ENCODE results near the gene GRWD1. TPM values are rescaled to one million over a fixed set of nuclear protein-coding genes. Genes with fewer than 3 reads are reported as not detected.
A peak's percentile ranks its signal among the peaks of the same experiment; 100 is the strongest.

GRWD1 gene
- 20.2 TPM for total RNA-seq
- polyA plus RNA-seq: 8.4 TPM
- long read RNA-seq, donor 1: 0 reads
- long read RNA-seq, donor 2, full-length matches to known transcripts: 28 of 60 reads
- long read RNA-seq, donor 2, partial matches to known transcripts: 32 of 60 reads
- long read RNA-seq, donor 2, other reads (novel, unspliced or antisense): 0 of 60 reads
- long read RNA-seq, donor 3, full-length matches to known transcripts: 19 of 25 reads
- long read RNA-seq, donor 3, partial matches to known transcripts: 6 of 25 reads
- long read RNA-seq, donor 3, other reads (novel, unspliced or antisense): 0 of 25 reads
- long read RNA-seq, donor 4, full-length matches to known transcripts: 5 of 5 reads
- long read RNA-seq, donor 4, partial matches to known transcripts: 0 of 5 reads
- long read RNA-seq, donor 4, other reads (novel, unspliced or antisense): 0 of 5 reads
- long read RNA-seq, donor 5, full-length matches to known transcripts: 16 of 30 reads
- long read RNA-seq, donor 5, partial matches to known transcripts: 14 of 30 reads
- long read RNA-seq, donor 5, other reads (novel, unspliced or antisense): 0 of 30 reads
- long read RNA-seq, donor 6, full-length matches to known transcripts: 15 of 15 reads
- long read RNA-seq, donor 6, partial matches to known transcripts: 0 of 15 reads
- long read RNA-seq, donor 6, other reads (novel, unspliced or antisense): 0 of 15 reads
- long read RNA-seq, donor 7, full-length matches to known transcripts: 6 of 6 reads
- long read RNA-seq, donor 7, partial matches to known transcripts: 0 of 6 reads
- long read RNA-seq, donor 7, other reads (novel, unspliced or antisense): 0 of 6 reads
- long read RNA-seq, donor 8, full-length matches to known transcripts: 5 of 5 reads
- long read RNA-seq, donor 8, partial matches to known transcripts: 0 of 5 reads
- long read RNA-seq, donor 8, other reads (novel, unspliced or antisense): 0 of 5 reads
- long read RNA-seq, donor 9, full-length matches to known transcripts: 7 of 7 reads
- long read RNA-seq, donor 9, partial matches to known transcripts: 0 of 7 reads
- long read RNA-seq, donor 9, other reads (novel, unspliced or antisense): 0 of 7 reads
- long read RNA-seq, donor 10, full-length matches to known transcripts: 3 of 3 reads
- long read RNA-seq, donor 10, partial matches to known transcripts: 0 of 3 reads
- long read RNA-seq, donor 10, other reads (novel, unspliced or antisense): 0 of 3 reads

DNA sequence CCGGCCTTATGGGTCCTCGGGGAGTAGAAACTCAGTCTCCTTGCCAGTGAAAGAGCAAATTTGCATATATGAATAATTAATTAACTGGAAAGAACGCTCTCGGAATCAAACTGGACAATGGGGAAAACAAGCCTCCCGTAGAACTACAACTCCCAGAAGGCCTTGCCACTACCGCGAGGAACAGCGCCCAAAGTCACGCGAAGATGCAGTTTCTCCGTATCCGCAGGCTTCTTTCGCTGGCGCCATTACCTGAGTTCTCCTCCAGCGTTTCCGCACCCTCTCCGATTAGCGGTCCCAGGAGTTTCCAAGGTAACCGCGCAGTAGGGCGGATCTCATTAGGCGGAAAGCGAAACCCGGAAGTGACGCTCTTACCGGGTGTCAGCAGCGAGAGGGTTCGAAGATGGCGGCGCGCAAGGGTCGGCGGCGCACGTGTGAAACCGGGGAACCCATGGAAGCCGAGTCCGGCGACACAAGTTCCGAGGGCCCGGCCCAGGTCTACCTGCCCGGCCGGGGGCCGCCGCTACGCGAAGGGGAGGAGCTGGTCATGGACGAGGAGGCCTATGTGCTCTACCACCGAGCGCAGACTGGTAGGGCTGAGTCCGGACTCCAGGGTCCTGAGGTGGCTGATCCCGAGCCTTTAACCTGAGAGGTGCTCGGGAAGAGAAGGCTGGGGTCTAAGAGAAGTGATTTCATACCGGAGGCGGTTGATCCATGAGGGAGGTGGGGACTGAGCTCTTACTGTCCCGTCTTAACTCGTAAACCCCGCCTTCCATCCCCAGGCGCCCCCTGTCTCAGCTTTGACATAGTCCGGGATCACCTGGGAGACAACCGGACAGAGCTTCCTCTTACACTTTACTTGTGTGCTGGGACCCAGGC lies at the start of gene GRWD1:
Gene GRWD1, plus strand, starts transcription at position 378 of the 876 bp plus-strand sequence. Its CDS starts 23 bp downstream, at position 401.
- peaks cover 1 to 7% of the 10 kb centered on the region in 2 donors for H3K9me3 ChIP-seq (ENCODE audit: control insufficient read depth in 2 of 2, insufficient read depth in 1 of 2, low read length in 1 of 2)
- peaks cover 36 to 40% of the 10 kb centered on the region in 2 donors for H3K27me3 ChIP-seq (ENCODE audit: control insufficient read depth in 2 of 2, insufficient read depth in 1 of 2, low read length in 1 of 2)
- peaks cover 25 to 37% of the 10 kb centered on the region in 2 donors for H3K36me3 ChIP-seq (ENCODE audit: control insufficient read depth in 2 of 2, insufficient read depth in 2 of 2, low read length in 1 of 2)
- WGBS: under 1% methylated on average over 61 of the region's 61 CpGs
- peak within 1 kb of the TSS; percentile 75 to 95 for H3K4me3 ChIP-seq (ENCODE audit: low read length in 2 of 2)
- H3K27ac ChIP-seq (ENCODE audit: low read depth in 1 of 2, low read length in 1 of 2): peak within 1 kb of the TSS; percentile 85 to 90
- DNase-seq (ENCODE audit: low read depth in 6 of 9, low spot score in 9 of 9): peak; percentile 84 to 98 (median 95)
- H3K4me1 ChIP-seq (ENCODE audit: control insufficient read depth in 2 of 2, insufficient read depth in 2 of 2, low read length in 2 of 2): peaks cover 9 to 23% of the 10 kb centered on the region in 2 donors

DNA sequence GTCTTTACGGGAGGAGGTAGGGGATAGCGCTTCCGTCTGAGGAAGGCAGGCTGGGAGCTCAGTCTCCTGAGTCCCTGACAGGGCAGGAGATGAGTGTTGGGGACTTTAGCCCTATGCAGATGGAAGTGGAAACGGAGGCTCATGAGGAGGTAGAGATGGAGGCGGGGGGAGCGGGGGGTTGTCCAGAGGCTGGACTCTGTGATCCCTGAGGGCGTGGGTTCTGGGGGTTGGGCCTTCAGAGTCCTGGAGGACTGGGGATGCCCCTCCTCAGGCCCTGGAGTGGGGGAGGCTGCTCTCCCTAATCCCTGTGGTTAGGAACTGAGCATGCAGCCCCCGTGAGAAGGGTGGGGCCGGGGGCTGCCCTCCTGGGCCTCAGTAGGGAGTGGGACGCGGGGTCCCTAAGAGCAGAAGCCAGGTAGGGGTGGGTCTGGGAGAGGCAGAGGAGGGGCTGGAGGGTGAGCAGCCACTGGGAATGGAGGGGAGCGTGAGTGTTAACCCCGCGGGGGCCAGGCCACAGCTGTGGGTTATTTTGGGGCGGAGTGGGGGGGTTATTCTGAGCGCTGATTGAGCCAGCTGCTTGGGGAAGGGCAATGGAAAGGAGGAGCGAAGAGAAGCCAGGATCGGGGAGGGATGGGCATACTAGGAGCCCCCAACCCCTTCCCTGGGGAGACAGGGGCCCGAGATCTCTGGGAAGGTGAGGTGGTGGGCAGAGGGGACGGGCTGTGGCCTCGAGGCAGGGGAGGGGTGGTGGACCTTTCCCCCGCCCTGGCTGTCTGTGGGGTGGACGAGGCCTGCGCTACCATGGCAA lies 49.6 kb upstream of the GRWD1 start:
- 66% methylated on average over 24 of the region's 24 CpGs for WGBS
- H3K9me3 ChIP-seq (ENCODE audit: control insufficient read depth in 2 of 2, insufficient read depth in 1 of 2, low read length in 1 of 2): peaks cover 1 to 5% of the 10 kb centered on the region in 2 donors
- H3K27ac ChIP-seq (ENCODE audit: low read depth in 1 of 2, low read length in 1 of 2): no peak overlapping the region
- no peak overlapping the region for H3K4me3 ChIP-seq (ENCODE audit: low read length in 2 of 2)
- no peaks in the 10 kb centered on the region for H3K36me3 ChIP-seq (ENCODE audit: control insufficient read depth in 2 of 2, insufficient read depth in 2 of 2, low read length in 1 of 2)
- no peak for DNase-seq (ENCODE audit: low read depth in 6 of 9, low spot score in 9 of 9)
- H3K27me3 ChIP-seq (ENCODE audit: control insufficient read depth in 2 of 2, insufficient read depth in 1 of 2, low read length in 1 of 2): peaks cover 70 to 87% of the 10 kb centered on the region in 2 donors
- H3K4me1 ChIP-seq (ENCODE audit: control insufficient read depth in 2 of 2, insufficient read depth in 2 of 2, low read length in 2 of 2): peaks cover 6 to 26% of the 10 kb centered on the region in 2 donors

DNA sequence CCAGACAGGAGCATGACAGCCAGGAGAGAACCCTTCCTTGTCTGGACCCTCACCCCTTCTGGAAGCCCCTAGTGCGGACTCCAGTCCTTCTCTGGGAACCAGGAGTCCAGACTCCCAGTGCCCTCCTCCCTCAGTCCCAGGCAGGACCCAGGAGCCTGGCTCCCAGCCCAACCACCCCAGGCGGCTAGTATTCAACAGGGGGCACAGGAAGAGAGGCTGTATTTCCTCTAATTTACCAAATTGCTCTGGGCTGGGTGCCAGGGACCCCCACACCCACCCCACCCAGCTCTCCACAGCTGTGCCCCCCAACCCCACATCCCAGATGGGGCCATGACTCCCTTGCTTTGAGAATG lies 49.0 kb upstream of the GRWD1 start:
- Histone ChIP-seq H3K4me1 (ENCODE audit: control insufficient read depth in 2 of 2, insufficient read depth in 2 of 2, low read length in 2 of 2) (peaks cover 6 to 23% of the 10 kb centered on the region in 2 donors), H3K4me3 (ENCODE audit: low read length in 2 of 2) (no peak overlapping the region), H3K27me3 (ENCODE audit: control insufficient read depth in 2 of 2, insufficient read depth in 1 of 2, low read length in 1 of 2) (peaks cover 70 to 84% of the 10 kb centered on the region in 2 donors), H3K27ac (ENCODE audit: low read depth in 1 of 2, low read length in 1 of 2) (no peak overlapping the region), H3K36me3 (ENCODE audit: control insufficient read depth in 2 of 2, insufficient read depth in 2 of 2, low read length in 1 of 2) (no peaks in the 10 kb centered on the region), H3K9me3 (ENCODE audit: control insufficient read depth in 2 of 2, insufficient read depth in 1 of 2, low read length in 1 of 2) (peaks cover 1 to 5% of the 10 kb centered on the region in 2 donors)
- 51% methylated on average over 2 of the region's 2 CpGs for WGBS
- no peak for DNase-seq (ENCODE audit: low read depth in 6 of 9, low spot score in 9 of 9)

DNA sequence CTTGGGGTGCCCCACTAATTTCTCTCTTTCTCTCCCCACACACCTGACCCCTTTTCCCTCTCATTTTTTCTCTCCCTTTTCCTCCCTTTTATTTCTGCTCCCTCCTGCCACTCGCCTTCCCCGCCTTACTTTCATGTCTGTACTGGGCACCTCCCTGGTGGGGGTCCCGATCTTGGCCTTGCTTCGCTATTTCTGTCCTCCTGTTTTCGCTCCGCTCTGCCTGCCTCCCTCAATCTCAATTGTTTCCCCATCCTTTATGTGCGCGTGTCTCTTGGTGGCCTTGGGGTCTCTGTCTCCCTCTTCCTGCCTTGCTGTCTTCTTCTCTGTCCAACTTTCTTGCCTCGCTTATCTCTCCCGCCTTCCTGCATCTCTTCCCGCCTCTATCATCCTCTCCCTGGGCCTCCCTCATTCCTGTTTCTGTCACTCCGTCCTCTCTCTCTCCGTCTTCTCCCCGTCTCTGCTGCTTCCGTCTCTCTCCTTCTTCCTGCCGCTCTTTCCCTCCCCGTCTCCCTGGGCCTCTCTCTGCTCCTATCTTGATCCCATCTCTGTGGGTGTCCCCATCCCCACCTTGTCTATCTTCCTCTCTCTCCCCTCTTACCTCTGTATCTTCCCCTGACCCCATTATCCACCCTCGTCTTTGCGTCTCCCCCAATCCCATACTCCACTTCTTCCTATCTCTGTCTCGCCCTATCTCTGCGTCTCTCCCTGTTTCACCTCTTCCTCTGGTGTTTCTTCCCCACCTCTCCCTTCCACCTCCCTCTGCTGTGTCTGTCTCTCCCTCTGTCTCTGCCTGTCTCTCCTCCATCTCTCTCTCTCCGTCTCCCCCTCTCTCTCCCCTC lies 48.3 kb upstream of the GRWD1 start:
- WGBS: 45% methylated on average over 22 of the region's 22 CpGs
- Histone ChIP-seq H3K27ac (ENCODE audit: low read depth in 1 of 2, low read length in 1 of 2) (no peak overlapping the region), H3K4me3 (ENCODE audit: low read length in 2 of 2) (peak overlapping the region; percentile 16 to 62), H3K36me3 (ENCODE audit: control insufficient read depth in 2 of 2, insufficient read depth in 2 of 2, low read length in 1 of 2) (no peaks in the 10 kb centered on the region), H3K27me3 (ENCODE audit: control insufficient read depth in 2 of 2, insufficient read depth in 1 of 2, low read length in 1 of 2) (peaks cover 67 to 77% of the 10 kb centered on the region in 2 donors), H3K4me1 (ENCODE audit: control insufficient read depth in 2 of 2, insufficient read depth in 2 of 2, low read length in 2 of 2) (peaks cover 6 to 22% of the 10 kb centered on the region in 2 donors), H3K9me3 (ENCODE audit: control insufficient read depth in 2 of 2, insufficient read depth in 1 of 2, low read length in 1 of 2) (peaks cover 1 to 5% of the 10 kb centered on the region in 2 donors)
- DNase-seq (ENCODE audit: low read depth in 6 of 9, low spot score in 9 of 9): no peak

DNA sequence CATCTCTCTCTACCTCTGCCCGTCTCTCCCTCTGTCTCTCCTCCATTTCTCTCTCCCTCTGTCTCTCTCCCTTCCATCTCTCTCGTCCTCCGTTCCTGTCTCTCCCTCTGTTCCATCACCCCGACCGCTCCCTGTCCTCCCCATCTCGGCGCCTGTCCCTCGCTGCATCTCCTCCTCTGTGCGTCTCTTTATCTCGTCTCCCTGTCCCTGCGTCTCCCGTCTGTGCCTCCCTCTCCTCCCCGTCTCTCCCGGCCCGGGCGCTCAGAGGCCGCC lies 47.7 kb upstream of the GRWD1 start:
- WGBS: 6% methylated on average over 17 of the region's 17 CpGs
- Histone ChIP-seq H3K4me3 (ENCODE audit: low read length in 2 of 2) (peak overlapping the region; percentile 16 to 62), H3K27me3 (ENCODE audit: control insufficient read depth in 2 of 2, insufficient read depth in 1 of 2, low read length in 1 of 2) (peaks cover 61 to 71% of the 10 kb centered on the region in 2 donors), H3K27ac (ENCODE audit: low read depth in 1 of 2, low read length in 1 of 2) (no peak overlapping the region), H3K4me1 (ENCODE audit: control insufficient read depth in 2 of 2, insufficient read depth in 2 of 2, low read length in 2 of 2) (peaks cover 6 to 22% of the 10 kb centered on the region in 2 donors), H3K36me3 (ENCODE audit: control insufficient read depth in 2 of 2, insufficient read depth in 2 of 2, low read length in 1 of 2) (no peaks in the 10 kb centered on the region), H3K9me3 (ENCODE audit: control insufficient read depth in 2 of 2, insufficient read depth in 1 of 2, low read length in 1 of 2) (peaks cover 1 to 5% of the 10 kb centered on the region in 2 donors)
- DNase-seq (ENCODE audit: low read depth in 6 of 9, low spot score in 9 of 9): no peak

DNA sequence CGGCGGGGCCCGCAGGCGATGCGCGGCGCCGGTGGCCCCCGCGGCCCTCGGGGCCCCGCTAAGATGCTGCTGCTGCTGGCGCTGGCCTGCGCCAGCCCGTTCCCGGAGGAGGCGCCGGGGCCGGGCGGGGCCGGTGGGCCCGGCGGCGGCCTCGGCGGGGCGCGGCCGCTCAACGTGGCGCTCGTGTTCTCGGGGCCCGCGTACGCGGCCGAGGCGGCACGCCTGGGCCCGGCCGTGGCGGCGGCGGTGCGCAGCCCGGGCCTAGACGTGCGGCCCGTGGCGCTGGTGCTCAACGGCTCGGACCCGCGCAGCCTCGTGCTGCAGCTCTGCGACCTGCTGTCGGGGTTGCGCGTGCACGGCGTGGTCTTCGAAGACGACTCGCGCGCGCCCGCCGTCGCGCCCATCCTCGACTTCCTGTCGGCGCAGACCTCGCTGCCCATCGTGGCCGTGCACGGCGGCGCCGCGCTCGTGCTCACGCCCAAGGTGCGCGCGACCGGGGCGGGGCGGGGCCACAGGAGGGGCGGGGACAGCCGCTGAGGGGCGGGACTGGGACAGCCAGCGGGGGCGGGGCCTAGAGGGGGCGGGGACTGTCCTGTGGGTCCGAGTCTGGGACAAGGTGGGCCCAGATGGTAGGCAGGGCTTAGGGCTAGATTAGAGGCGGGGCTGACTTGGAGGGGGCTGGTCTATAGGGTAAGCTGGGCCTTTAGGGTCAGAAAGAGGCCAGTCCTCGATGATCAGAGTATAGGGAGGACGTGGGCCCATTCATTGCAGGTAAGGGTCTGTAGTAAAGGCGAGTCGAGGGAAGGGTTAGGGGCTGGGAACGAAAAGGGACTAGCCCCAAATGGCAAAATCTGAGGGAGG lies 47.2 kb upstream of the GRWD1 start:
- H3K4me1 ChIP-seq (ENCODE audit: control insufficient read depth in 2 of 2, insufficient read depth in 2 of 2, low read length in 2 of 2): peaks cover 6 to 25% of the 10 kb centered on the region in 2 donors
- H3K4me3 ChIP-seq (ENCODE audit: low read length in 2 of 2): peak overlapping the region in 1 of 2 donors; percentile 62
- H3K9me3 ChIP-seq (ENCODE audit: control insufficient read depth in 2 of 2, insufficient read depth in 1 of 2, low read length in 1 of 2): peaks cover 1 to 5% of the 10 kb centered on the region in 2 donors
- H3K27me3 ChIP-seq (ENCODE audit: control insufficient read depth in 2 of 2, insufficient read depth in 1 of 2, low read length in 1 of 2): peaks cover 56 to 66% of the 10 kb centered on the region in 2 donors
- H3K27ac ChIP-seq (ENCODE audit: low read depth in 1 of 2, low read length in 1 of 2): no peak overlapping the region
- DNase-seq (ENCODE audit: low read depth in 6 of 9, low spot score in 9 of 9): peak in 7 of 9 donors; percentile 44 to 81 (median 58)
- 7% methylated on average over 104 of the region's 104 CpGs for WGBS
- H3K36me3 ChIP-seq (ENCODE audit: control insufficient read depth in 2 of 2, insufficient read depth in 2 of 2, low read length in 1 of 2): no peaks in the 10 kb centered on the region
